HG03378 (cell line): ENCODE data around the gene ELP5.
"Not testable (repeated sequence)": the region's sequence is repeated elsewhere in the genome, so short reads cannot be mapped to it uniquely, and the experiment has no call there.

ENCODE experiments used
- ATAC-seq: cut with Tn5 transposase; IDR thresholded peaks from one replicate; pipeline ENCODE4 v1.9.1; 2021; ENCODE audit warnings: mild to moderate bottlenecking, moderate library complexity; ENCODE audit not compliant: unreplicated experiment

The ELP5 gene

DNA sequence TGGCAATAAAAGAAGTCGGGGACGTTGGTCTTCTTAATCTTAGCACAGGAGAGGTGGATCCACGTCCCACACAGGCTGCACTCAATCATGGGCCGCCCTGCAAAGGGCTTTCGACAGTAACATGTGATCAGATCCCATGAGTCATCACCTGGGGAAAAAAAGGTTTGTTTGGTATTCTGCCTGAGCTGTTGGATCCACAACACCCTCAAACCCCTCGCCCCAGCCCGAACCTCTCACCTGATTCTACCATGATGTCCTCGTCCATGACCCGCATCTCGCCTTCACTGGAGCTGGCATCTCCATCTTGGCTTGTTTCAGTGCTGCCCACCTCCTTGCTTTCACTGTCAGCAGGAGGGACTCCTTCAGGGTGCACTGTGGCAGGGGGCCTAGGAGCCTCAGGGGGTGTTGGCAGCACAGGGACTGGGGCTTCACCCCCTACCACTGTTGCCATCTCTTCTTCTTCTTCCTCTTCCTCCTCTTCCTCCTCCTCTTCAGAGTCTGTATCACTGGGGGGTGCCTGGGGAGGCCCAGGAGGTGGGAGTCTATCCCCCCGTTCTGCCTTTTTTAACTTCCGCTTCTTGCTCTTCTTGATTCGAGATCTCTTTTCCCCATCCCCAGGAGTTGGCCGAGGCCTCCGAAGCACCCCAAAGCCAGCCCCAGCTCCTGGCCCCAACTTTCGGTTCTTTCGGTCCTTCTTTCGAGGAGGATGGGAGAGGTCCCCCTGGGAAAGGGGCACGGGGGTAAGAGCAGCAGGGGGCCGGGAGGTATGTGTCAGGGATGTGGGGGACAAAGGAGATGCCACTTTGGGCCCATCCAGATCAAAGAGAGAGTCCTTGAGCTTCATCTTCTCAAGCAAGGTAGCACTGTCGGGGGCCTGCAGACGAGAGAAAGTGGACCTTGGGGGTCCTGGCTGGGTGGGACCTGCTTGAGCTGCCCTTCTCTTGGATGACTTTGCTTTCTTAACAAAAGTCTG, 16.0 kb upstream of the ELP5 start:
- ATAC-seq, result no peak

DNA sequence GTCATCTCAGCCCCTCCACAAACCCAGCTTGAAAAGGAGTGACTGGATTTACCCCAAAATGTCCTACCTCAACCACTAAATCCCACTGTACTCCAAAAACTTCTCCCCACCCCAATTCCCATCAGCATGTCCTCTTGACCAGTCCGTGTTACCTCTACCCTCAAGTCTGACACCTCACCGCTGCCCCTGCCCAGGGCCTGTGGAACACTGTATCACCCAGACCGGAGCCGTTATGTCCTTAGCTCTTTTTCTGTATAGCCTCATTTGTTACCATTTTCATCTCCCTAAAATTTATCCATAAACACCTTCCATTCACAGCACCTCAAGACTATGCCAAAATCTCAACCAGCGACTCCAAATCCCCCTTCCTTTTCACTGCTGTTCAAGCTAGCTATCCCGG, 15.2 kb upstream of the ELP5 start:
- no peak for ATAC-seq

GRCh38 chr17:7237266-7237760, 14.7 kb upstream of the ELP5 start:
- no peak for ATAC-seq

DNA sequence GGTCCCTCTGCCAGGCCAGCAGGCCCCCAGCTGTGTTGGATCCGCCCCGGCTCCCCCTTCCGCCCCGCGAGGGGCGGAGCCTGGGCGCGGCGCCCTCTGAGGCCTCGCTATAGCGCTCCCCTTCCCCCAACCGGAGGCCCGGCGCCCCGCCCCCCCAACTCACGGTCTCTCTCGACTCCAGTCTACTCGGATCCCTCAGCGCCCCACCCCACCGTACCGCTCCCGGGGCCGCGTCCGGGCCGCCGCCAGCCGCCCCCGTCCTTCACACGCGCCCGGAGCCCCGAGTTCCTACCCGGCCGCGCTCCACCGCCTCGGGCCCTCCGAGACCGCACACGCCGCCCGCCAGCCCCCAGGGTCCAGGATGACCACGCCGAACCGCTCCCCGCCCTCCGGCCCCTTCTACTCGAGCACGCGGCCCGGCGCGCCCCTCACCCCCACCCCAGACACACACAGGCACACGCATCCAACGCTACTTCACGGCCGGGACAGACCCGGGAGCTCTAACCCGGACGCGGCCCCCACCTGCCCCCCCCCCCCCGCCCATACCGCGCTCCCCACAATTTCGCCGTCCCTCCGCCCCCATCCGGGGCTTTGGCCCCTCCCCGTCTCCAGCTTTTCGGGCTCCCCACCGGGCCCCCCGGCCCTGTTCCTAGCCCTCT, 14.1 kb upstream of the ELP5 start:
- no peak for ATAC-seq

GRCh38 chr17:7238420-7239090, 13.5 kb upstream of the ELP5 start:
- ATAC-seq, result no peak

DNA sequence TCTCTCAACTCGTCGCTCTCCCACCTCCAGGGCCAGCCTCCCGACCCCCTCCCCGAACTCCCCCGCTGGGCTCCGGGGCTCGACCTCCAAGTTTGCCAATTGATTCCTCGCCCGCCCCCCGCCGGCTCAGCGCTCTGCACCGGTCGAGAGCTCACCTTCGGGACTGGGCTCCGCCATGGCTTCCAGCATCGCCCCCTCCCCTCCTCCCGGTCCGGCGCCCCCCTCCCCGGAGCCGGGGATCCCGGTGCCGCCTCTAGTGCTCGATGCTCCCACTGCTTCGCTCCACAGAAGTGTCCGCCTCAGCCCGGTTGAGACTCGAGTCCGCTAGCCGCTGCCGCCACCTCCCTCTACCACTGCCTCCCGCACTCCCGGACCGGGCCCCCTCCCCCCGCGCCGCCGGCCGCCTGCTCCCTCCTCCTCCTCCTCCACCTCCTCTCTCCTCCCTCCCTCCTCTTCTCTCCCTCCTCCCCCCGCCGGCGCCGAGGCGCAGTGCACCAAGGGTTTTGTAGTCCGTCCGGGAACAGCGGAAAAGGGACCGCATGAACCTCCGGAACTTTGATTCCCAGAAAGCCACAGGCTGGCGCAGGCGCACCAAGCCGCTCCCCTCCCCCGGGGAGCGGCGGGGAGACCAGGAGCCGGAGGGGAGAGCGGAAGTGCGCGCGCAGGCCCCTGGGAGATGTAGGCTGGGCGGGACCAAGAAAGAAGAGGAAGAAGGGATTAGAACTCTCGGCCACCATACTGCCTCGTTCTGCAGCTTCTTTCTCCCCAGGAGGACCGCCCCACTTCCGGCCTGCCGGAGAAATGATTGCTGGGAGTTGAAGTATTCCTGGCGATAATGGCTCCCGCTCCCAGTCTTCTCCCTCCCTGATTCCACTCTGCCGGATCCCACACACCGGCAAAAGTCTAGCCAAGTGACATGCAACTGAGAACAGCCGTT, 12.7 kb upstream of the ELP5 start, which contains the start of gene PHF23:
Gene PHF23 (minus strand): TSS at position 367 of the 937 bp plus-strand sequence. CDS start 178 bp downstream, at position 189.
- ATAC-seq, result peak; percentile 42

- no peak for ATAC-seq
These were observed 11.6 kb upstream of the ELP5 start for GRCh38 chr17:7240375-7240774.

DNA sequence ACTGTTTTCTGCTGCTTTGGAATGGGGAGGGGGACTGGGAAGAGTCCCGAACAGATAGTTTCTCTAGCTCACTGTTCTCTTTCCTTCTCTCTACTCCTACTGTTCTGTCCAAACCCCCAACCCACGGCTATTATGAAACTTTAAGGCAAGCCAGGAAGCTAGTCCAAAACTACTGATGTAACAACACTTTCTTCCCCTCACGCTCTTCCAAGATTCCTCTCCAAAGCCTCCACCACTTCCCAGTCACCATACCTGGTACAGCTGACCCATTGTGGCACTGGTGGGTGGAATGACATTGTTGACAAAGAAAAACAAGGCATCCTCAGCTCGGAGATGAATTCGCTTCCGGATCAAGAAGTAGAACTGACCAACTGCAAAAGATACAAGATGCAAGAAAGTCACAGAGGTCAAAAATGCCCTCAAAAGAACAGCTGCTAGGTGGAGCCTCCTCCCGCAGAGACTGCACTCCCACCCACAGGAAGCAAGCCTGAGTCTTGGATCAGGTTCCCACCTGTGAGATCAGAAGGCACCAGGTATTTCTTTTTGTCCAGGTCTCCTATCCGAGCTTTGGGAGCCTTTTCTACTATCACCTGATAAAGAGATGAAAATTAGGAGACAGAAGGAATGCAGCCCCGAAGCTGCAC, 10.8 kb upstream of the ELP5 start:
- ATAC-seq, result no peak

DNA sequence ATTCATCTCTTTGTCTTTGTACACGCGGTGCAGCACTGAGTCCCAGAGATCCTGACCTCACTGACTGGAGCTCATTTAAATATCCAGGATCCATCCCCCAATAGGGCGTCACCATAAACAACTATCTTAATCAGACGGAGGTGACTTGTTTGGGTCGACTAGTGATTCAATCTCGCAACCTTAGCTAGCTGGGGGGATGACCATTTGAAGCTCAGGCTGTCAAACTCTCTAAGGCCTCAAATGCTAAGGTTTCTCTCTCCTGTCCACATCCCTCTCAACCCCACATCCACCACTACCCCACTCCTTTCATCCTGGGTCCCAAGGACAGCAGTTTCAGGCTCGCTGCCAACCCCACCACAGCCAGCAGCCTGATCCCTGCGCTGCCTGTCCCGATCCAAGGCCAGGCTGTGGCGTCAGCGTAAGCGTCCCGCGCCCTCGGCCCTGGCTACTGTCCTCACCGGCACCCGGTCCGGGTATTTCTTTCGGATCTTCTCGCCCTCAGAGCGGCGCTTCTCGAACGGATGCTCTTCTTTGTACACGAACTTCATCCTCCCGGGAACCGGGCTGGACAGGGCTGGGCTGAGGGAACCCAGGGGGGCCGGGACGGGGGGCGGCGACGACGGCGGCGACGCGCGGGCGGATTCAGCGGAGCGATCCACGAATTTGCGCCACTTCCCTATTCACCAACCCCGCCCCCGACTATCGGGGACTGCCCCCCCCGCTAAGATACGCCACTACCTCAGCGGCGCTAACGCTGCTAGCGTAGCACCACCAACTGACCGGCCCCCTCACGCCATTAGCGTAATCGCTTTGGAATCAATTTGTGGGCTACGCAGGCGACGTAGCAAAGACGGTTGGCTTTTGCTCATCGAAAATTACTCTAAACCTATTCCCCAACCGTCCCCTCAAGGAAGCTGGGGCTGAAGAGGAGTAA, 10.0 kb upstream of the ELP5 start, which contains the start of gene GABARAP:
Gene GABARAP (minus strand): TSS at position 667 of the 934 bp plus-strand sequence. CDS start 119 bp downstream, at position 548.
- peak; percentile 29 for ATAC-seq

DNA sequence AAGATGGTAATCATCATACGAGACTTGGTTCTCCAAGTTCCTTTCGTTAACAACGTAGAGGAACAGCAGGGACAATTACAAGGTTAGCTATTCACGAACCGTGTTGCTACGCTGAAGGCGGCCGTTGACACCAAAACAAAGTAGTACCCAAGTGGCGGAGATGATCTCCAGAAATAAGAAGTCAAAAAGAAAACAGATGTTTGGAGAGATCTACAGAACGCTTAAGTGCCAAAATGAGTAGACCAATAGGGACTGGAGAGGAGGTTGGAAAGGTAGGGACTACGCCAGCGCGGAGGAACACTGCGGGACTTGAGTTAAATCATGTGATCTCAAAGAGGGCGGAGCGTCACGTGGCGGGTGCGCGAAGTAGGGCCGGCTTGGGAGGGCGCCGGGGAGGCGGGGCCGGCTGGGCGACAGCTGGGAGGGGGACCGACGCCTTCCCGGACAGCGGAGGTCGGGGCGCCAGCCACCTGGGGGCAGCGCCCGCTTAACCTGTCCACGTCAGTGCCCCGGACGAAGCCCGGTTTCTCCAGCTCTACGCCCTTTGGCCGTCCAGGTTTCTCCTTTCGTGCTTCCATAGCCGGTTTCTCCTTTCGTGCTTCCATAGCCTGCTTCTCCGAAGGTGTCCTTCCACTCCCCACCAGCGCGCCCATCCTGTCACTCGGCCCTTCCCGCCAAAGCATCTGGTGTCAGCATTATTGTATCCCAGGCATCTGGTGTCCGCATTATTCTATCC, 9.1 kb upstream of the ELP5 start:
- peak; percentile 39 for ATAC-seq

DNA sequence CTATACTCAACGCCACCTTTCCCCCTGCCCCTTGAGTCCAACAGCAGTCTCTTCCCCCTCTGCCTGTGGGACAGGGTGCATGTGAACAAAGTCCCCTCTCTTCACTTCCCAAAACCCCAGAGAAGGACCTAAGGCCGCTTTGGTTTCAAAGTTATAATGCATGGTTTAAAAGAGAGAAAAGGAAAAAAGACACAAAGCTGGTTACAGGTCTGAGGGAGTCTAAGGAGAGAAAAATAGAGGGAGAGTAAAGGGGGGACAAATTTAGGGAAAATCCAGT, 8.6 kb upstream of the ELP5 start:
- no peak for ATAC-seq

GRCh38 chr17:7243838-7244237, 8.2 kb upstream of the ELP5 start:
- not testable (repeated sequence) for ATAC-seq

- ATAC-seq, result no peak
These were observed 5.2 kb upstream of the ELP5 start for GRCh38 chr17:7246779-7247178.

- no peak for ATAC-seq
These were observed 3.2 kb upstream of the ELP5 start for GRCh38 chr17:7248796-7249195.

GRCh38 chr17:7249214-7249613, 2.8 kb upstream of the ELP5 start:
- no peak for ATAC-seq

DNA sequence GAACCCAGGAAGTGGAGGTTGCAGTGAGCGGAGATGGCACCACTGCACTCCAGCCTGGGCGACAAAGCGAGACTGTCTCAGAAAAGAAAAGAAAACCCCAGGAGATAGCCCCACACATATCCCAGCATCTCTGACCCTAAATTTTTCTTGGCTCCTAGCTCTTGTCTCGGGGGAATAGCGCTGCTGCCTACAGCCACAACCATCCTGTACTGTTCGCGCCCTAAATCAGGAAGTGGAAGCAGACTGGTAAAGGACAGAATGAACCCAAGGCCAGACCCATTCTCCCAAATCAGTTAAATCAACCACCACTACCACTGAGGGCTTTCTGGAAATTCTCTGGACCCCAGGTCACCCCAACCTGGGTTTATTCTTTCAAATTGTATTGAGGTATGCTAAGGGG, 2.2 kb upstream of the ELP5 start:
- ATAC-seq, result no peak

DNA sequence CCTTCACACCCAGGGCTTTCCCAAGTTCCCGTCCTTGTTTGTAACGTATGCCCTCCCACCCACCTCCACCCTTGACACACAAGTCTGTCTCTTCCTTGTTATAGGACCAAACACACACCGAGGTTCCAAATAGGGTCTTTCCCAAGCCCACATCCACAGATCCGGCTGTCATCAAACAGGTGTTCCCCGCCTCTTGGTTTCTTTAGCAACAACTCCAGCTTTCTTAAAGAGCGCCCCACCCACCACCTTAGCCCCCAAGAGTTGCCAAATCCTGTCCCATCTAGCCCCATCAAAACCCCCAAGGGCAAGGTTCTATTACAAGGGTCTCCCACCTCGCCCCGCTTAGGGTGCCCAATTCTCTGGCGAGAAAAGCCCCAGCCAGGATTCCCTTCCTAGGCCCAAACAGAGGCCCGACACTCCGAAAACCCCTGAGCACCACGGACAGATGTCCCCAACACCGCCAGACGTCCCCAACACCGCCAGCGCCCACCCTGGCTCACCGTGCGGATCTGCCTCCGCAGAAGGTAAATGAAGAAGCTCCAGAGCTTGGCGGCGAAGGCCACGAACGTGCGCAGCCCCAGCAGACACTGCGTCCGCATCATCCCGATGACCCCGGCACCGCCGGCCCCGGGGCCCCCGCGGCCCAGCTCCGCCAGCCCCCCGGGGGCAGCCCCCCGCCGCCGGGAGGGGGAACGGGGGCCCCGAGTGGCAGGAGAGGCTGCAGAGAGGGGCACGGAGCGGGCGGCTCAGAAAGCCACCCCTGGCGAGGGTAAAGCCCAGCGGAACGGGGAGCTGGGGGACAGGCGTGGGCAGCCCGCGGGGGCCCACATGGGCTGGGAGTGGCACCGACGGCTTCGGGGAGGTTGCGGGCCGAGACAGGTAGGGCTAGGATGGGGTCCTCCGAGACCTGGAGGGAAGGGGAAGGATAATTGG, 1.1 kb upstream of the ELP5 start:
- no peak for ATAC-seq
